HG02852 (cell line): ENCODE measurements around the gene APOLD1.
"Not testable (repeated sequence)": the region's sequence is repeated elsewhere in the genome, so short reads cannot be mapped to it uniquely, and the experiment has no call there.

Source experiments
- ATAC-seq: cut with Tn5 transposase; IDR thresholded peaks from one replicate; pipeline ENCODE4 v1.9.1; 2021; ENCODE audit warnings: mild to moderate bottlenecking, moderate library complexity; ENCODE audit not compliant: unreplicated experiment

Gene APOLD1

GRCh38 chr12:12806784-12807516 lies 21.5 kb downstream of the APOLD1 start:
- ATAC-seq: no peak

- not testable (repeated sequence) for ATAC-seq
Observed at GRCh38 chr12:12807517-12807903, 22.1 kb downstream of the APOLD1 start.

GRCh38 chr12:12807970-12808702 lies 22.7 kb downstream of the APOLD1 start:
- peak; percentile 55 for ATAC-seq

GRCh38 chr12:12810553-12811021 lies 25.1 kb downstream of the APOLD1 start:
- no peak for ATAC-seq

- no peak for ATAC-seq
Observed at GRCh38 chr12:12811343-12811742, 25.9 kb downstream of the APOLD1 start.

DNA sequence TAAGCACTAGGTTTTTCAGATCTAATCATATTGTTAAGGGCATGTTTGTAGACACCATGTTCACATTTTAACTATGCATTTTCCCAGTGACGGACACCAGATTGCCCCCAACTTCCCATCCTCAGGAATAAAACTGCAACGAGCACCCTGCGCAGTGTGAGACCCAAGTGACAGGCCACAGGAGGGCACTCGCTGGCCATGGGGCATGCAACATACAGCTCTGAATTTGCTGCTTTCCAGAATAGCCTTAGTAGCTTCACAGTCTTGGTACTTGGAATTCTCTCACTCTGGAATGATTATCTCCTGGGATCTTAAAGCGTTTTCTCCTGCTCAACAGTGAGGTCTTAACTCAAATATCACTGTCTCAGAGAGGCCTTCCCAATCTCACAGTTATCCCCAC lies 26.7 kb downstream of the APOLD1 start:
- no peak for ATAC-seq

DNA sequence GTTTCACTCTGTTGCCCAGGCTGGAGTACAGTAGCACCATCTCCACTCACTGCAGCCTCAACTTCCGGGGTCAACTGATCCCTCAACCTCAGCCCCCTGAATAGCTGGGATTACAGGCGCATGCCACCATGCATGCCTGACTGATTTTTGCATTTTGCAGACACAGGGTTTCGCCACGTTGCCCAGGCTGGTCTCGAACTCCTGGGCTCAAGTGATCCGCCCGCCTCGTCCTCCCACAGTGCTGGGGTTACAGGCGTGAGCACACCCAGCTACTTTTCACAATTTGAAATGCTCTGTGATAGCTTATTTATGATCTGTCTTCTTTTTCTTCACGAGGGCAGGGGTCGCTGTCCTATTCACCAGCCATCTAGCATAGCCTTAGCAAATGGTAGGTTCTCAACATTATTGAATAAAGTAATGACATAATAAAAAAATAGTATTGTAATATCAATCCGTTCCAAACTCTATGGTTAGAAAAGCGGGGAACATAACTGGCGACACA lies 27.2 kb downstream of the APOLD1 start:
- ATAC-seq: no peak

- peak; percentile 83 for ATAC-seq
Observed at GRCh38 chr12:12813120-12814101, 28.0 kb downstream of the APOLD1 start, which contains the start of gene DDX47. TSS of gene DDX47 (plus strand) at chr12:12813346. CDS start at chr12:12813368, 22 bp downstream.

DNA sequence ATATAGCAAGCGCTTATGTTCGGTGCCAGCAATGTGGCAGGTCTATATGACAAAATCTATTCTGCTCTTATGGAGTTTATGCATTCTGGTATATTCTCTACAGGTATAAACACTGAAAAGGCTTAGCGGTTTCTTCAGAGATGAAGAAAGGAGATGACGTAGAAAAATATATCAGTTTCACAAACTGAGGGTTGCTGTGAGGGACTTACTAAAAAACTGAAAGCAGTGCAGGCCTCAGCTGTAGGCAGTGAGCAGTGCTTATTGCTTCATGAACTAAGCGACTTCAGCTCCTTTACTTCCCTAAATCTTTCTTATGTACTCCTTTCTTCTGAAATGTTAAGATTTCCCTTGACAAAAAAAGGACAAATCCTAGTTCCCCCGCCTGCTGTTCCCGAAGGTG lies 32.2 kb downstream of the APOLD1 start:
- no peak for ATAC-seq

- ATAC-seq: no peak
Observed at GRCh38 chr12:12818701-12819100, 33.2 kb downstream of the APOLD1 start.

GRCh38 chr12:12819221-12819620 lies 33.8 kb downstream of the APOLD1 start:
- no peak for ATAC-seq

- no peak for ATAC-seq
Observed at GRCh38 chr12:12819752-12820311, 34.4 kb downstream of the APOLD1 start.

GRCh38 chr12:12820376-12820775 lies 34.9 kb downstream of the APOLD1 start:
- ATAC-seq: not testable (repeated sequence)

- peak; percentile 85 for ATAC-seq
Observed at GRCh38 chr12:12821975-12822374, 36.5 kb downstream of the APOLD1 start.

GRCh38 chr12:12822886-12823285 lies 37.4 kb downstream of the APOLD1 start:
- ATAC-seq: no peak

DNA sequence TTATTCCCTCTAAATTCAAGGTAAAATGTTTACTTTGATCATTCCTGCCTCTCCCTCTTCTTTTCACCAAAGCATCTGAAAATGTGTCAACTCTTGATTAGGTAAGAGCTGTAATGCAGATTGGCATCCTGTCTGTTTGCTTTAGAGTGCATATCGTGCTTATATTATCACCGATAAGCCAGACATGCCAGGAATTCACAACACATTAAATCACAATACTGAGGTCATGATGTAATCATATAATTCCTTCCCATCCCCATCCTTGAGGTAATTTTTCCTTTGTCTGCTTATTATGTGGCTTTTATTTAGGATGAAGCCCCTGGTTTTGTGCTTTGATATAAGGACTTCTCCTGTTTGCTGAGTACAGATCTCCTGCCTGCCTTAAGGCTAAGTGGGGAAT lies 37.8 kb downstream of the APOLD1 start:
- no peak for ATAC-seq

- ATAC-seq: no peak
Observed at GRCh38 chr12:12823811-12824210, 38.4 kb downstream of the APOLD1 start.

- no peak for ATAC-seq
Observed at GRCh38 chr12:12835378-12836146, 50.1 kb downstream of the APOLD1 start.

DNA sequence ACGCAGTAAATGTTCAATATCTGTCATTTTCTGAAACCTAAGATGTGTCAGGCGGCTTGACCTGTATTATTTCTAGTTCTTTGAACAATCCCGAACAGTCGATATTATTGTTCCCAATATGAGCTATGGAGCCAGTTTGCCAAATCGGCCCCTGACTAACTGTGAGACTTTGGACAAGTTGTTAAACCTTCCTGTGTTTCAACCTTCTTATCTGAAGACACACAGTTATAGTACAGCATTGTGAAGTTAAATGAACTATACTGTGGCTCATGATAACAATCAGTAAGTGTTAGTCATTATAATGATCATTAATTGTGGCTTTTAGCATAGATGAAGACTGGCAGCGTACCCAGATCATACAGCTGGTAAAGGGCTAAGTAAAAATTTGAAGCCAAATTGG lies 51.1 kb downstream of the APOLD1 start:
- no peak for ATAC-seq
